ENCODE measurements around the gene ZNF680.

The ZNF680 gene

DNA sequence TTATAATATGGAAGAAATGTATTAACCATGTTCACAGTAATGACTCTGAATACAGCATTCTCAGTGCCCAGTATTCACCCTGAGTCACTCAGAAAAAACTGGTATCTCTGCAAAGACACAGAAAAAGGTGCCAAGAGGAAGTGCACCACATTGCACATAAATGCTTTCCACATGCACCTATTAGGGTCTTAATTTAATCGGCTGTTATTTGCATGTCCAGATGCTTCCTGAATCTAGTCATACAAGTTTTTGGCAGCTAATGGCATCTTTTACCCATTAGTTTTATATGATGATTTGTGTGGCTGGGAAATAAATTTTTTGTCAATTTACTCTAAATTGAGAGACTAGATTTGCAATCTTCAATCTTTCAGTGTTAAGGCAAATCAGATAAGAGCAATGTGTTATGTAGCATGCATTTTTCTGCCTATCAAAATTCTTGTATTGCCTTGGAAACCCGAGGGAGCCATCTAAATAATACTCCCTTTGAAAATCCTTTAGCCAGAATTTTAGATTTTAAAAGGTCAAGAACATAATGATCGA, 58.2 kb downstream of the ZNF680 start:
- no peaks in the 10 kb centered on the region for H3K4me1 ChIP-seq (ENCODE audit: control insufficient read depth, low read length)
- H3K36me3 ChIP-seq (ENCODE audit: control insufficient read depth, low read length) = peaks cover 9% of the 10 kb centered on the region; the same call in 1 of the 2 replicates
- H3K79me2 ChIP-seq (ENCODE audit: control insufficient read depth, low read length) = no peaks in the 10 kb centered on the region
- H3K4me3 ChIP-seq (ENCODE audit: low read length) = no peak overlapping the region
- no peak overlapping the region for H3K27ac ChIP-seq (ENCODE audit: low read depth, low read length)
- H3K27me3 ChIP-seq (ENCODE audit: control insufficient read depth, low read length) = no peaks in the 10 kb centered on the region
- TF ChIP-seq, protein P1, sequence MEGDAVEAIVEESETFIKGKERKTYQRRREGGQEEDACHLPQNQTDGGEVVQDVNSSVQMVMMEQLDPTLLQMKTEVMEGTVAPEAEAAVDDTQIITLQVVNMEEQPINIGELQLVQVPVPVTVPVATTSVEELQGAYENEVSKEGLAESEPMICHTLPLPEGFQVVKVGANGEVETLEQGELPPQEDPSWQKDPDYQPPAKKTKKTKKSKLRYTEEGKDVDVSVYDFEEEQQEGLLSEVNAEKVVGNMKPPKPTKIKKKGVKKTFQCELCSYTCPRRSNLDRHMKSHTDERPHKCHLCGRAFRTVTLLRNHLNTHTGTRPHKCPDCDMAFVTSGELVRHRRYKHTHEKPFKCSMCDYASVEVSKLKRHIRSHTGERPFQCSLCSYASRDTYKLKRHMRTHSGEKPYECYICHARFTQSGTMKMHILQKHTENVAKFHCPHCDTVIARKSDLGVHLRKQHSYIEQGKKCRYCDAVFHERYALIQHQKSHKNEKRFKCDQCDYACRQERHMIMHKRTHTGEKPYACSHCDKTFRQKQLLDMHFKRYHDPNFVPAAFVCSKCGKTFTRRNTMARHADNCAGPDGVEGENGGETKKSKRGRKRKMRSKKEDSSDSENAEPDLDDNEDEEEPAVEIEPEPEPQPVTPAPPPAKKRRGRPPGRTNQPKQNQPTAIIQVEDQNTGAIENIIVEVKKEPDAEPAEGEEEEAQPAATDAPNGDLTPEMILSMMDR (IDR thresholded peaks at IDR 0.05; ENCODE audit: low read depth, low read length, poor library complexity, severe bottlenecking) = no peak
- TF ChIP-seq EZH2phosphoT487 (IDR thresholded peaks at IDR 0.05; ENCODE audit: borderline replicate concordance, low read length) = no peak
- H3K4me2 ChIP-seq (ENCODE audit: low read length) = no peak overlapping the region
- no peaks in the 10 kb centered on the region for H3F3A ChIP-seq (ENCODE audit: control insufficient read depth, insufficient read depth)
- no peaks in the 10 kb centered on the region for H3K9me2 ChIP-seq (replicated peaks; ENCODE audit: control insufficient read depth, low read length)
- H4K20me1 ChIP-seq (ENCODE audit: control insufficient read depth, insufficient read depth, low read depth, low read length) = no peaks in the 10 kb centered on the region
- H3K9me3 ChIP-seq (ENCODE audit: control insufficient read depth, insufficient read depth, low read length) = peaks cover 9% of the 10 kb centered on the region

DNA sequence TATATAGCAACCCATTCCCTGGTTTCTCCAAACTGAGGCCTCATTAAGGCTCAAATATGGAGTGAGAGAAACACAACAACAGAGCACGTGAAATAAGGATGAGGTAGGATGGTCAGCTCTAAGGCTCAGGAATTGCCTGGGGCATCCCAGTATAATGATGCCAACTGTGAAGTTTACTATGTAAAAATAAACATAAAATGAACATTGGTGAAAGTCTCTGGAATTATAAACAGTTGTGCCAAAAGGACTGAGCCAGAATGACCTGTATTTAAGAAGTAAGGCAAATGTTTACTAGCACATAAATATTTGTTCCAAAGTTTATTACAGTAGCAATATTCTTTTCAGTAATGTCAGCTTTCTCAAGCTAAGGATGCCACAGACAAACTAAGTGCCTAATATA, 64.6 kb downstream of the ZNF680 start:
- no peaks in the 10 kb centered on the region for H3K36me3 ChIP-seq (ENCODE audit: control insufficient read depth, low read length)
- H3K27ac ChIP-seq (ENCODE audit: low read depth, low read length) = no peak overlapping the region
- H3K79me2 ChIP-seq (ENCODE audit: control insufficient read depth, low read length) = no peaks in the 10 kb centered on the region
- H3K9me2 ChIP-seq (replicated peaks; ENCODE audit: control insufficient read depth, low read length) = no peaks in the 10 kb centered on the region
- H3K4me1 ChIP-seq (ENCODE audit: control insufficient read depth, low read length) = no peaks in the 10 kb centered on the region
- H3F3A ChIP-seq (ENCODE audit: control insufficient read depth, insufficient read depth) = no peaks in the 10 kb centered on the region
- TF ChIP-seq, protein P1 (IDR thresholded peaks at IDR 0.05; ENCODE audit: low read depth, low read length, poor library complexity, severe bottlenecking) = no peak
- no peak for TF ChIP-seq EZH2phosphoT487 (IDR thresholded peaks at IDR 0.05; ENCODE audit: borderline replicate concordance, low read length)
- no peak overlapping the region for H3K4me3 ChIP-seq (ENCODE audit: low read length)
- 0 out of 2 replicates have a peak, but pooled peaks cover 6% of the 10 kb centered on the region for H3K9me3 ChIP-seq (ENCODE audit: control insufficient read depth, insufficient read depth, low read length)
- no peak overlapping the region for H3K4me2 ChIP-seq (ENCODE audit: low read length)
- no peaks in the 10 kb centered on the region for H4K20me1 ChIP-seq (ENCODE audit: control insufficient read depth, insufficient read depth, low read depth, low read length)
- H3K27me3 ChIP-seq (ENCODE audit: control insufficient read depth, low read length) = no peaks in the 10 kb centered on the region

DNA sequence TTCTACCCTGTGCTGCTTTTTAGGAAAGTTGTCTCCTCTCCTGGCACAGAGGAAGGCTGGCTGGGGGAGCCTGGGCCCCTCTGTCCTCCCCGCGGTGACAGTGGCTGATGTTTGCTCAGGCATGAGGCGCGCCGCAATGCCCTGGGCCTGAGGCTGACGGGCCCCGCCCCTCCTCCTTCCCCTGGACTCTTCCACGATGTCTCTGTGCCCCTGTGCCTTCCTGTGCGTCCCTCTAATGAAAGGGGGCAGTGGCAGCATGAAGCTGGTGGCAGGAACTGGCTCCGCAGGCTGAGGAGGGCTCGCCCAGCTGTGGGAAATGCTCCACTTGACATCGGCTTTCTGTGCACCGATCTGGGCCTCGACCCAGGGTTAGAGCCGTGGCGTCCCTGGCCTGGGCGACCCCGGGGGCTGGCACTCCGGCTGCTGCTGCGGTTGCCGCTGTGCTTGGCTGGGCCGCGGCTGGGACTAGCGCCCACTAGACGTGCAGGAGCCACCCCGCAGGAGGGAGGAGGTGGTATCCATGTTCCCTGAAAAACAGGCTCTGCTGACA, 67.9 kb downstream of the ZNF680 start:
- no peaks in the 10 kb centered on the region for H3K9me2 ChIP-seq (replicated peaks; ENCODE audit: control insufficient read depth, low read length)
- H3K4me3 ChIP-seq (ENCODE audit: low read length) = no peak overlapping the region
- H4K20me1 ChIP-seq (ENCODE audit: control insufficient read depth, insufficient read depth, low read depth, low read length) = no peaks in the 10 kb centered on the region
- no peaks in the 10 kb centered on the region for H3K27me3 ChIP-seq (ENCODE audit: control insufficient read depth, low read length)
- no peak overlapping the region for H3K4me2 ChIP-seq (ENCODE audit: low read length)
- H3K79me2 ChIP-seq (ENCODE audit: control insufficient read depth, low read length) = no peaks in the 10 kb centered on the region
- no peaks in the 10 kb centered on the region for H3K4me1 ChIP-seq (ENCODE audit: control insufficient read depth, low read length)
- no peaks in the 10 kb centered on the region for H3F3A ChIP-seq (ENCODE audit: control insufficient read depth, insufficient read depth)
- TF ChIP-seq, protein P1 (IDR thresholded peaks at IDR 0.05; ENCODE audit: low read depth, low read length, poor library complexity, severe bottlenecking) = no peak
- H3K9me3 ChIP-seq (ENCODE audit: control insufficient read depth, insufficient read depth, low read length) = peaks cover 14% of the 10 kb centered on the region; the same call in 1 of the 2 replicates
- H3K27ac ChIP-seq (ENCODE audit: low read depth, low read length) = no peak overlapping the region
- no peaks in the 10 kb centered on the region for H3K36me3 ChIP-seq (ENCODE audit: control insufficient read depth, low read length)

Measured in DOHH2 (cell line).